H1 (cell line): ENCODE data around the gene ETFDH. TPM values are rescaled to one million over a fixed set of nuclear protein-coding genes. Genes with fewer than 3 reads are reported as not detected.

Source experiments
- CTCF ChIA-PET: fragments of 300-600 bp; sonication (Branson Sonifier 250); formaldehyde crosslinking; loops from one replicate; lab custom pipeline; 2021; ENCODE audit not compliant: partially characterized antibody; lab: Charles Lee
- POLR2A ChIA-PET: fragments of 300-600 bp; sonication (Branson Sonifier 250); formaldehyde crosslinking; loops from one replicate; lab custom pipeline; 2021; ENCODE audit warnings: inconsistent platforms; ENCODE audit not compliant: partially characterized antibody; lab: Charles Lee
- DNase-seq, 2 experiments: peaks; one replicate each; pipeline versions ENCODE4 v3.0.0 to v3.0.0-alpha.2; 2010 to 2022; ENCODE audit warnings: low spot score in 2 of 2, low read depth in 1 of 2, mixed read lengths in 1 of 2
- FAIRE-seq: peaks from 2 replicates; lab custom pipeline; 2011; peaks lifted over from hg19 to GRCh38; lab: Jason Lieb, UNC
- H2AFZ ChIP-seq: 2 replicates; pipeline ENCODE4 v1.8.1; 2012; ENCODE audit warnings: low read length, inconsistent platforms
- H2AK5ac ChIP-seq: 2 replicates; pipeline ENCODE4 v1.6.1; 2013; ENCODE audit warnings: low read depth, low read length
- H2BK120ac ChIP-seq: replicated peaks from 2 replicates; pipeline ENCODE3; 2013; ENCODE audit warnings: low read depth, low read length, inconsistent platforms
- H2BK12ac ChIP-seq: 2 replicates; pipeline ENCODE4 v1.6.1; 2013; ENCODE audit warnings: low read depth, low read length
- H2BK15ac ChIP-seq: 2 replicates; pipeline ENCODE4 v1.6.1; 2013; ENCODE audit warnings: low read length
- H2BK20ac ChIP-seq: 2 replicates; pipeline ENCODE4 v1.6.1; 2013; ENCODE audit warnings: low read length
- H2BK5ac ChIP-seq: 2 replicates; pipeline ENCODE4 v1.6.1; 2013; ENCODE audit warnings: low read depth, low read length
- H3K14ac ChIP-seq: 2 replicates; pipeline ENCODE4 v1.6.1; 2013; ENCODE audit warnings: inconsistent platforms; ENCODE audit not compliant: insufficient read length
- H3K18ac ChIP-seq: 2 replicates; pipeline ENCODE4 v1.6.1; 2013; ENCODE audit warnings: low read length; ENCODE audit errors: extremely low read depth
- H3K23ac ChIP-seq: 2 replicates; pipeline ENCODE4 v1.6.1; 2013; ENCODE audit warnings: inconsistent platforms; ENCODE audit not compliant: insufficient read length
- H3K23me2 ChIP-seq: 2 replicates; pipeline ENCODE4 v1.6.1; 2013; ENCODE audit warnings: low read depth, low read length
- H3K27ac ChIP-seq: 2 replicates; pipeline ENCODE4 v1.6.1; 2011; ENCODE audit warnings: low read depth, low read length, inconsistent platforms
- H3K27me3 ChIP-seq, 4 experiments: replicated peaks in 1 of 4; 1 replicate in 1 of 4; 2 replicates in 3 of 4; pipeline versions ENCODE4 v1.6.1 to v1.8.1; 2011 to 2013; ENCODE audit warnings: low read length in 3 of 4, mild to moderate bottlenecking in 3 of 4, inconsistent platforms in 2 of 4, mixed read lengths in 2 of 4, moderate library complexity in 1 of 4; ENCODE audit not compliant: control insufficient read depth in 3 of 4, insufficient read depth in 3 of 4; ENCODE audit errors: extremely low read depth in 1 of 4
- H3K36me3 ChIP-seq, 4 experiments: 2 replicates each; pipeline versions ENCODE4 v1.6.1 to v1.8.1; 2011 to 2013; ENCODE audit warnings: mild to moderate bottlenecking in 4 of 4, low read length in 3 of 4, moderate library complexity in 2 of 4, control low read depth in 1 of 4, inconsistent platforms in 1 of 4; ENCODE audit not compliant: insufficient read depth in 4 of 4, control insufficient read depth in 2 of 4
- H3K4ac ChIP-seq: replicated peaks from 2 replicates; pipeline ENCODE3; 2013; ENCODE audit warnings: low read length, low read depth, mixed read lengths, inconsistent platforms; ENCODE audit not compliant: insufficient read length
- H3K4me1 ChIP-seq, 4 experiments: replicated peaks in 1 of 4; 1 replicate in 1 of 4; 2 replicates in 3 of 4; pipeline versions ENCODE4 v1.6.1 to v1.8.1; 2011 to 2013; ENCODE audit warnings: low read length in 3 of 4, inconsistent platforms in 2 of 4, mixed read lengths in 1 of 4; ENCODE audit not compliant: insufficient read depth in 4 of 4, control insufficient read depth in 3 of 4
- H3K4me2 ChIP-seq, 2 experiments: 2 replicates each; pipeline versions ENCODE4 v1.6.1 to v1.8.1; 2011 to 2013; ENCODE audit warnings: low read depth in 2 of 2, low read length in 2 of 2, control low read depth in 1 of 2, inconsistent platforms in 1 of 2, mild to moderate bottlenecking in 1 of 2; ENCODE audit not compliant: insufficient read depth in 1 of 2
- H3K4me3 ChIP-seq, 4 experiments: fragments of 200-600, 300-600 bp in 1 of 4; sonication (generic), shearing (Covaris generic), sonication (Bioruptor Twin) in 1 of 4; 2 replicates each; pipeline versions ENCODE4 v1.5.1 to v1.8.1; 2011 to 2016; ENCODE audit warnings: low read length in 4 of 4, low read depth in 3 of 4, control low read depth in 2 of 4, inconsistent platforms in 2 of 4, mild to moderate bottlenecking in 2 of 4, mixed read lengths in 1 of 4, moderate library complexity in 1 of 4; ENCODE audit not compliant: insufficient read depth in 2 of 4; ENCODE audit errors: extremely low read depth in 1 of 4
- H3K56ac ChIP-seq: replicated peaks from 2 replicates; pipeline ENCODE3; 2013; ENCODE audit warnings: low read depth, mild to moderate bottlenecking, mixed read lengths, low read length, inconsistent platforms; ENCODE audit not compliant: insufficient read length
- H3K79me1 ChIP-seq: 2 replicates; pipeline ENCODE4 v1.6.1; 2013; ENCODE audit warnings: low read depth, low read length, control low read depth
- H3K79me2 ChIP-seq, 2 experiments: 2 replicates each; pipeline versions ENCODE4 v1.6.1 to v1.8.1; 2012 to 2013; ENCODE audit warnings: low read length in 2 of 2, mild to moderate bottlenecking in 2 of 2, inconsistent platforms in 1 of 2; ENCODE audit not compliant: insufficient read depth in 2 of 2, control insufficient read depth in 1 of 2
- H3K9ac ChIP-seq, 4 experiments: replicated peaks in 1 of 4; 1 replicate in 1 of 4; 2 replicates in 3 of 4; pipeline versions ENCODE4 v1.6.1 to v1.8.1; 2011 to 2013; ENCODE audit warnings: low read depth in 3 of 4, low read length in 3 of 4, control low read depth in 2 of 4, mild to moderate bottlenecking in 2 of 4, moderate library complexity in 2 of 4, inconsistent platforms in 1 of 4; ENCODE audit errors: extremely low read depth in 1 of 4
- H3K9me3 ChIP-seq, 2 experiments: 2 replicates each; pipeline versions ENCODE4 v1.6.1 to v1.8.1; 2012 to 2013; ENCODE audit warnings: mild to moderate bottlenecking in 2 of 2, moderate library complexity in 2 of 2, control low read depth in 1 of 2, inconsistent platforms in 1 of 2, low read depth in 1 of 2, low read length in 1 of 2, mixed read lengths in 1 of 2; ENCODE audit not compliant: insufficient read depth in 2 of 2
- H4K20me1 ChIP-seq, 2 experiments: replicated peaks in 1 of 2; 2 replicates each; pipeline versions ENCODE3 to v1.8.1; 2011 to 2013; ENCODE audit warnings: inconsistent platforms in 2 of 2, low read length in 2 of 2, mild to moderate bottlenecking in 1 of 2; ENCODE audit not compliant: insufficient read depth in 2 of 2, control insufficient read depth in 1 of 2
- H4K5ac ChIP-seq: 2 replicates; pipeline ENCODE4 v1.6.1; 2013; ENCODE audit warnings: low read length, low read depth, mixed read lengths, inconsistent platforms; ENCODE audit not compliant: insufficient read length
- H4K8ac ChIP-seq: 2 replicates; pipeline ENCODE4 v1.8.0; 2013; ENCODE audit warnings: mild to moderate bottlenecking, moderate library complexity, low read length, inconsistent platforms; ENCODE audit not compliant: insufficient read depth; ENCODE audit errors: extremely low read depth
- H4K91ac ChIP-seq: replicated peaks from 2 replicates; pipeline ENCODE3; 2013; ENCODE audit warnings: low read length, mixed read lengths, inconsistent platforms; ENCODE audit not compliant: insufficient read length
- ATF2 ChIP-seq: IDR thresholded peaks from 2 replicates; pipeline ENCODE4 v1.6.1; 2012; ENCODE audit warnings: low read length, inconsistent platforms
- CBX8 ChIP-seq: fragments of 300-800, 300-1000 bp; sonication (generic); IDR thresholded peaks from 2 replicates; pipeline ENCODE4 v1.7.1; 2016; ENCODE audit warnings: low read depth, low read length, borderline replicate concordance
- CHD2 ChIP-seq: IDR thresholded peaks from 2 replicates; pipeline ENCODE4 v1.6.1; 2012; ENCODE audit warnings: low read length, improper control_type of control experiment
- FOSL1 ChIP-seq: IDR thresholded peaks from 2 replicates; pipeline ENCODE4 v1.6.1; 2011; ENCODE audit warnings: mild to moderate bottlenecking, low read depth, low read length, moderate library complexity; ENCODE audit not compliant: insufficient read depth
- KDM5A ChIP-seq: fragments of 200-600 bp; IDR thresholded peaks from 2 replicates; pipeline ENCODE4 v1.7.1; 2012; ENCODE audit warnings: mild to moderate bottlenecking, low read length, inconsistent platforms, mixed read lengths
- MAX ChIP-seq: IDR thresholded peaks from 2 replicates; pipeline ENCODE4 v1.6.1; 2012; ENCODE audit warnings: inconsistent platforms
- NRF1 ChIP-seq: IDR thresholded peaks from 2 replicates; pipeline ENCODE4 v1.6.1; 2011; ENCODE audit warnings: mild to moderate bottlenecking, low read depth, low read length, improper control_type of control experiment
- SP1 ChIP-seq: IDR thresholded peaks from 2 replicates; pipeline ENCODE4 v1.6.1; 2011; ENCODE audit warnings: low read depth, low read length
- SP4 ChIP-seq: IDR thresholded peaks from 2 replicates; pipeline ENCODE4 v1.6.1; 2012; ENCODE audit warnings: low read length, inconsistent platforms
- SRF ChIP-seq: IDR thresholded peaks from 2 replicates; pipeline ENCODE4 v1.6.1; 2011; ENCODE audit warnings: mild to moderate bottlenecking, low read depth, low read length, moderate library complexity
- SUZ12 ChIP-seq: fragments of 200-600 bp; sonication (generic); IDR thresholded peaks from 2 replicates; pipeline ENCODE4 v1.6.1; 2012; ENCODE audit warnings: mild to moderate bottlenecking, inconsistent platforms, low read length, moderate library complexity, mixed read lengths
- TCF12 ChIP-seq: IDR thresholded peaks from 2 replicates; pipeline ENCODE4 v1.6.1; 2011; ENCODE audit warnings: low read depth, mild to moderate bottlenecking, low read length
- TEAD4 ChIP-seq: IDR thresholded peaks from 2 replicates; pipeline ENCODE4 v1.6.1; 2012; ENCODE audit warnings: low read depth, low read length, inconsistent platforms, mixed read lengths
- YY1 ChIP-seq: IDR thresholded peaks from 2 replicates; pipeline ENCODE4 v1.6.1; 2011; ENCODE audit warnings: low read depth, mild to moderate bottlenecking, low read length
- WGBS, 2 experiments: shearing (Covaris generic) in 1 of 2; methylation state at CpG; one replicate each; pipeline versions ENCODE4 v1.1.6 to v1.1.7; 2013 to 2015; ENCODE audit warnings: low lambda C conversion rate in 2 of 2, mixed read lengths in 2 of 2, inconsistent platforms in 1 of 2, low coverage in 1 of 2, missing lambda C conversion rate in 1 of 2; ENCODE audit not compliant: insufficient replicate concordance in 2 of 2, insufficient coverage in 1 of 2, insufficient read length in 1 of 2; ENCODE audit errors: extremely low coverage in 1 of 2, missing lambda C conversion rate in 1 of 2; 5-methylcytosine and 5-hydroxymethylcytosine counted together
- polyA plus RNA-seq, 7 experiments: library from polyadenylated mRNA; depleted of rRNA in 3 of 7; stranded (reverse) in 5 of 7; unstranded in 2 of 7; fragments of >200 nt in 5 of 7; fragments of 200-250 nt in 2 of 7; gene quantifications; 1 replicate in 5 of 7; 2 replicates in 1 of 7; 4 replicates in 1 of 7; pipeline versions ENCODE4 v1.2.1 to v1.2.3, GENCODE V29; 2011 to 2013; ENCODE audit warnings: missing spikeins in 2 of 7, mixed read lengths in 2 of 7
- total RNA-seq: library from RNA; stranded (reverse); fragmentation: NEBNext Ultra II Directional; extraction: Animal tissue kit (Norgen Biotek cat#: 25700); gene quantifications from 2 replicates; pipeline ENCODE4 v1.2.1, GENCODE V29; 2021

ETFDH gene
- total and polyA plus RNA-seq, 2 of the 8 experiments (the other 6 are each of a cell fraction or from before 2014, with no cell fraction given): 11.3 to 15.7 TPM

GRCh38 chr4:158669310-158669709 is 2.8 kb upstream of the ETFDH start:
- Histone ChIP-seq H3K14ac (no peak overlapping the region), H3K4ac (no peak overlapping the region), H3K27me3 (no peaks in the 10 kb centered on the region), H2AFZ (no peak overlapping the region), H3K23me2 (peaks cover 11% of the 10 kb centered on the region), H3K79me2 (peaks cover 4 to 45% of the 10 kb centered on the region in 2 experiments), H4K5ac (no peak overlapping the region), H4K20me1 (no peaks in the 10 kb centered on the region), H3K36me3 (peaks cover 0 to 15% (median 3%) of the 10 kb centered on the region in 4 experiments; a peak in 5 of 8 replicates), H2BK5ac (no peak overlapping the region), H3K23ac (no peak overlapping the region), H4K91ac (no peak overlapping the region), H2AK5ac (no peak overlapping the region), H2BK15ac (no peak overlapping the region), H3K9ac (no peak overlapping the region), H4K8ac (no peak overlapping the region), H3K56ac (no peak overlapping the region), H2BK12ac (no peak overlapping the region), H3K4me1 (peaks cover 0 to 3% (median 2%) of the 10 kb centered on the region in 4 experiments; a peak in 2 of 7 replicates), H3K4me3 (no peak overlapping the region), H3K18ac (no peak overlapping the region), H3K9me3 (peaks cover 0 to 4% of the 10 kb centered on the region in 2 experiments; a peak in 1 of 4 replicates), H3K79me1 (0 out of 2 replicates have a peak, but pooled peaks cover 3% of the 10 kb centered on the region), H3K4me2 (no peak overlapping the region; a peak in 1 of 4 replicates), H2BK20ac (no peak overlapping the region), H3K27ac (no peak overlapping the region), H2BK120ac (no peak overlapping the region)
- CTCF ChIA-PET: interaction anchor here (0.7 to 2.0 kb wide), 6 partner anchors 9 to 520 kb away, joined by 3 to 8 read pairs (median 4); no protein-coding TSS in a partner anchor
- no peak for DNase-seq
- WGBS, 2 experiments: 94% methylated on average over 7 of the region's 7 CpGs; no CpG with 5 or more reads in 1 of the 2 experiments
- no peak for FAIRE-seq
- POLR2A ChIA-PET: no interaction called here
- no peak for TF ChIP-seq CHD2
- TF ChIP-seq SP1: no peak
- no peak for TF ChIP-seq FOSL1
- TF ChIP-seq SRF: no peak
- TF ChIP-seq TEAD4: no peak
- TF ChIP-seq KDM5A: no peak
- TF ChIP-seq NRF1: no peak
- no peak for TF ChIP-seq MAX
- no peak for TF ChIP-seq SUZ12
- no peak for TF ChIP-seq CBX8
- TF ChIP-seq TCF12: no peak
- TF ChIP-seq SP4: no peak
- no peak for TF ChIP-seq ATF2
- TF ChIP-seq YY1: no peak
